ENCODE measurements around the gene PLXND1.

GRCh38 chr3:129632556-129632955, 26.1 kb upstream of the PLXND1 start:
- TF ChIP-seq CTCF (IDR thresholded peaks at IDR 0.05) = no peak
- no peak for TF ChIP-seq POLR2A (IDR thresholded peaks at IDR 0.05)
